Body of pancreas (tissue), 4 donors: Measurements from ENCODE around the gene NOL11.

Experiments used
- POLR2A ChIP-seq, 3 donors: fragments of 450-650 bp; IDR thresholded peaks; one replicate each; pipeline ENCODE4 v1.6.1; 2016; ENCODE audit warnings: antibody characterized with exemption in 3 of 3, mild to moderate bottlenecking in 2 of 3
- TF ChIP-seq, protein P1 (sequence below), 7 experiments: fragments of 450-650 bp in 4 of 7; fragments of 200-600 bp in 3 of 7; sonication (generic) in 3 of 7; IDR thresholded peaks; one replicate each; pipeline ENCODE4 v1.5.1; 2016 to 2019; ENCODE audit warnings: antibody characterized with exemption in 7 of 7

DNA sequence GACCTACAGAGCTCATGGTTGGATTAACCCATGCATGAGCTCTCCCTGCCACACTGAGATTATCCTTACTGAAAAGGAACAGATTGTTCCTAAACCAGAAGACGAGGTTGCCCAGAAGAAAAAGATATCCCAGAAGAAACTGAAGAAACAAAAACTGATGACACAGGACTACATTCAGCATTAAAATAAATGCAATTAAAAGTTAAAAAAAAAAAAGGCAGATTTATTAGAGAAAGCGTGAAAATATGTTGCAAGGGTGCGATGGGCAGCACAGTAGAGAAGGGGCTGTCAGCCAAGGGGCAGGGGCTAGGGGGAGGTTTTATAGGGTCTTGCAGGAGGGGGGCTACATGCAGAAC, 67.4 kb downstream of the NOL11 start:
- TF ChIP-seq, protein P1, sequence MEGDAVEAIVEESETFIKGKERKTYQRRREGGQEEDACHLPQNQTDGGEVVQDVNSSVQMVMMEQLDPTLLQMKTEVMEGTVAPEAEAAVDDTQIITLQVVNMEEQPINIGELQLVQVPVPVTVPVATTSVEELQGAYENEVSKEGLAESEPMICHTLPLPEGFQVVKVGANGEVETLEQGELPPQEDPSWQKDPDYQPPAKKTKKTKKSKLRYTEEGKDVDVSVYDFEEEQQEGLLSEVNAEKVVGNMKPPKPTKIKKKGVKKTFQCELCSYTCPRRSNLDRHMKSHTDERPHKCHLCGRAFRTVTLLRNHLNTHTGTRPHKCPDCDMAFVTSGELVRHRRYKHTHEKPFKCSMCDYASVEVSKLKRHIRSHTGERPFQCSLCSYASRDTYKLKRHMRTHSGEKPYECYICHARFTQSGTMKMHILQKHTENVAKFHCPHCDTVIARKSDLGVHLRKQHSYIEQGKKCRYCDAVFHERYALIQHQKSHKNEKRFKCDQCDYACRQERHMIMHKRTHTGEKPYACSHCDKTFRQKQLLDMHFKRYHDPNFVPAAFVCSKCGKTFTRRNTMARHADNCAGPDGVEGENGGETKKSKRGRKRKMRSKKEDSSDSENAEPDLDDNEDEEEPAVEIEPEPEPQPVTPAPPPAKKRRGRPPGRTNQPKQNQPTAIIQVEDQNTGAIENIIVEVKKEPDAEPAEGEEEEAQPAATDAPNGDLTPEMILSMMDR (IDR thresholded peaks at IDR 0.05) = no peak
- no peak for TF ChIP-seq POLR2A (IDR thresholded peaks at IDR 0.05)
